ENCODE results near the gene KLF16. TPM values are rescaled to one million over a fixed set of nuclear protein-coding genes. Genes with fewer than 3 reads are reported as not detected.

Gene KLF16
- total and polyA plus RNA-seq, 9 of the 15 experiments (the other 6 are each of a cell fraction or from before 2014, with no cell fraction given): 0.04 to 60.4 (median 6.8) TPM

- TF ChIP-seq MYNN (IDR thresholded peaks at IDR 0.05): no peak
- no peak for TF ChIP-seq MYNN (CRISPR knock-in tag; IDR thresholded peaks at IDR 0.05)
- no peak for TF ChIP-seq ZNF217 (CRISPR knock-in tag; IDR thresholded peaks at IDR 0.05)
- peak; percentile 61 for TF ChIP-seq RBFOX2 (IDR thresholded peaks at IDR 0.05; ENCODE audit: low read depth, low read length)
- TF ChIP-seq ARID4B (CRISPR knock-in tag; IDR thresholded peaks at IDR 0.05): peak; percentile 65; the same call in 1 of the 2 replicates
- TF ChIP-seq ZNF507 (tag; conservative IDR thresholded peaks at IDR 0.05): no peak
- TF ChIP-seq ZNF740 (CRISPR knock-in tag; IDR thresholded peaks at IDR 0.05): no peak
- no peak for TF ChIP-seq ZNF740 (tag; IDR thresholded peaks at IDR 0.05)
- 0 out of 2 replicates have a peak, but pooled peaks have one; percentile 16 for TF ChIP-seq HDAC2 (IDR thresholded peaks at IDR 0.05)
- peak; percentile 30 for TF ChIP-seq KDM5B (IDR thresholded peaks at IDR 0.05; ENCODE audit: insufficient replicate concordance, low read depth, low read length)
- 0 out of 2 replicates have a peak, but pooled peaks have one; percentile 21 for TF ChIP-seq ETS1 (conservative IDR thresholded peaks at IDR 0.05; ENCODE audit: control insufficient read depth, low read depth, low read length)
- TF ChIP-seq MAX (CRISPR knock-in tag; IDR thresholded peaks at IDR 0.05): peak; percentile 53; the same call in 1 of the 2 replicates
- TF ChIP-seq SPI1 (IDR thresholded peaks at IDR 0.05; ENCODE audit: borderline replicate concordance, low read depth, low read length): peak; percentile 31; the same call in 1 of the 2 replicates
Measured at GRCh38 chr19:1861599-1862031, 1.8 kb downstream of the KLF16 start (continued).
